B cell (primary cell): ENCODE data around the gene HMCN1.

ENCODE experiments used
- CTCF ChIP-seq: fragments of 200-600 bp; IDR thresholded peaks from one replicate; pipeline ENCODE4 v1.8.0; 2022; ENCODE audit warnings: antibody characterized with exemption, mild to moderate bottlenecking
- EZH2 ChIP-seq: IDR thresholded peaks from 2 replicates; pipeline ENCODE4 v1.6.1; 2012; ENCODE audit warnings: borderline replicate concordance, low read depth, mild to moderate bottlenecking, moderate library complexity, low read length; ENCODE audit not compliant: insufficient read depth, poor library complexity, severe bottlenecking

- TF ChIP-seq CTCF (no peak), EZH2 (no peak)
These were observed 418.5 kb downstream of the HMCN1 start for GRCh38 chr1:186152620-186153239.
